B cell (primary cell): Measurements from ENCODE around the gene TRIM74.
"Not testable (repeated sequence)": the region's sequence is repeated elsewhere in the genome, so short reads cannot be mapped to it uniquely, and the experiment has no call there.

Source experiments
- EZH2 ChIP-seq: IDR thresholded peaks from 2 replicates; pipeline ENCODE4 v1.6.1; 2012; ENCODE audit warnings: borderline replicate concordance, low read depth, mild to moderate bottlenecking, moderate library complexity, low read length; ENCODE audit not compliant: insufficient read depth, poor library complexity, severe bottlenecking
- TF ChIP-seq, protein P1 (sequence below): fragments of 200-600 bp; IDR thresholded peaks from one replicate; pipeline ENCODE4 v1.8.0; 2022; ENCODE audit warnings: antibody characterized with exemption, mild to moderate bottlenecking

DNA sequence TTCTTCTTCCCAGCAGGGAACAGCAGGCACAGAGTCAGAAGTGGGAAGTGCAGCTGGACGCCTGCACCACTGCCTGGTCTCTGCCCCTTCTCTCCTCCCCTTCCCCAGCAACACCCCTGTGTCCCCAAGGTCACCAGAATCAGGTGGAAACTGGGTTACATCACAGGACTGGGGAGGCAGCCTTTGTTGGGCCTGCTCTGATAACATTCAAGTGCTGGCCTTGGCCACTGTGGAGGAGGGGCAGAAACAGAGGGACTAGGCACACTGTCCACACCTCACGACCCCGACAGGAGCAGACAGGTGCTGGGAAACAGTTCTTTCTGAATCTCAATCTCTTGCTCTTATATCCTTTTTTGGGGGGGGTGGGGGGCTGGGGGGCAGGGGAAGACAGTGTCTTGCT lies 2.4 kb downstream of the TRIM74 start:
- TF ChIP-seq, protein P1, sequence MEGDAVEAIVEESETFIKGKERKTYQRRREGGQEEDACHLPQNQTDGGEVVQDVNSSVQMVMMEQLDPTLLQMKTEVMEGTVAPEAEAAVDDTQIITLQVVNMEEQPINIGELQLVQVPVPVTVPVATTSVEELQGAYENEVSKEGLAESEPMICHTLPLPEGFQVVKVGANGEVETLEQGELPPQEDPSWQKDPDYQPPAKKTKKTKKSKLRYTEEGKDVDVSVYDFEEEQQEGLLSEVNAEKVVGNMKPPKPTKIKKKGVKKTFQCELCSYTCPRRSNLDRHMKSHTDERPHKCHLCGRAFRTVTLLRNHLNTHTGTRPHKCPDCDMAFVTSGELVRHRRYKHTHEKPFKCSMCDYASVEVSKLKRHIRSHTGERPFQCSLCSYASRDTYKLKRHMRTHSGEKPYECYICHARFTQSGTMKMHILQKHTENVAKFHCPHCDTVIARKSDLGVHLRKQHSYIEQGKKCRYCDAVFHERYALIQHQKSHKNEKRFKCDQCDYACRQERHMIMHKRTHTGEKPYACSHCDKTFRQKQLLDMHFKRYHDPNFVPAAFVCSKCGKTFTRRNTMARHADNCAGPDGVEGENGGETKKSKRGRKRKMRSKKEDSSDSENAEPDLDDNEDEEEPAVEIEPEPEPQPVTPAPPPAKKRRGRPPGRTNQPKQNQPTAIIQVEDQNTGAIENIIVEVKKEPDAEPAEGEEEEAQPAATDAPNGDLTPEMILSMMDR = not testable (repeated sequence)
- not testable (repeated sequence) for TF ChIP-seq EZH2
